CD4-positive, alpha-beta T cell (primary cell): ENCODE measurements around the gene NFKB1. TPM values are rescaled to one million over a fixed set of nuclear protein-coding genes. Genes with fewer than 3 reads are reported as not detected.

Source experiments
- ATAC-seq: fragments of 200-7000 bp; cut with Tn5 transposase; one replicate; pipeline ENCODE4 v1.10.0; 2022; ENCODE audit warnings: mild to moderate bottlenecking; ENCODE audit not compliant: poor library complexity
- CTCF ChIA-PET: fragments of 350-600 bp; sonication (Branson Sonifier 250); formaldehyde crosslinking; loops from one replicate; lab custom pipeline; 2021; ENCODE audit warnings: antibody characterized with exemption, inconsistent platforms; lab: Charles Lee
- POLR2A ChIA-PET: fragments of 350-600 bp; sonication (Branson Sonifier 250); formaldehyde crosslinking; loops from one replicate; lab custom pipeline; 2021; ENCODE audit warnings: antibody characterized with exemption, inconsistent platforms; lab: Charles Lee
- DNase-seq, 14 experiments: peaks; one replicate each; pipeline ENCODE4 v3.0.0-alpha.2; 2013 to 2020; ENCODE audit warnings: mixed read lengths in 2 of 14
- H3K27ac ChIP-seq, 2 donors: one replicate each; pipeline versions ENCODE4 v1.5.1 to v1.7.0; 2013; ENCODE audit warnings: low read length in 2 of 2, low read depth in 1 of 2, mild to moderate bottlenecking in 1 of 2
- H3K27me3 ChIP-seq, 2 experiments: 1 replicate in 1 of 2; 2 replicates in 1 of 2; pipeline versions ENCODE4 v1.6.1 to v1.7.0; 2013; ENCODE audit warnings: low read length in 2 of 2, control low read depth in 1 of 2, mild to moderate bottlenecking in 1 of 2, moderate library complexity in 1 of 2; ENCODE audit not compliant: insufficient read depth in 2 of 2, control insufficient read depth in 1 of 2
- H3K36me3 ChIP-seq: one replicate; pipeline ENCODE4 v1.6.1; 2013; ENCODE audit warnings: low read length, control low read depth; ENCODE audit not compliant: insufficient read depth
- H3K4me1 ChIP-seq: one replicate; pipeline ENCODE4 v1.6.1; 2013; ENCODE audit warnings: low read length, control low read depth; ENCODE audit not compliant: insufficient read depth
- H3K4me3 ChIP-seq: one replicate; pipeline ENCODE4 v1.5.1; 2013; ENCODE audit warnings: mild to moderate bottlenecking, low read length, moderate library complexity
- H3K9me3 ChIP-seq, 2 experiments: 1 replicate in 1 of 2; 2 replicates in 1 of 2; pipeline versions ENCODE4 v1.6.1 to v1.7.0; 2013; ENCODE audit warnings: low read length in 2 of 2, mild to moderate bottlenecking in 2 of 2, control low read depth in 1 of 2, moderate library complexity in 1 of 2; ENCODE audit not compliant: control insufficient read depth in 1 of 2, insufficient read depth in 1 of 2
- H3K27ac Mint-ChIP-seq: one replicate; pipeline ENCODE4 v1.8.0; 2020; ENCODE audit warnings: mixed read lengths
- H3K27me3 Mint-ChIP-seq: one replicate; pipeline ENCODE4 v1.8.0; 2021; ENCODE audit warnings: mixed read lengths
- H3K36me3 Mint-ChIP-seq: one replicate; pipeline ENCODE4 v1.8.0; 2021; ENCODE audit warnings: low read depth, mixed read lengths
- H3K4me1 Mint-ChIP-seq: one replicate; pipeline ENCODE4 v1.8.0; 2021; ENCODE audit warnings: low read depth, mixed read lengths
- H3K4me3 Mint-ChIP-seq: one replicate; pipeline ENCODE4 v1.8.0; 2020; ENCODE audit warnings: mild to moderate bottlenecking, mixed read lengths
- H3K9me3 Mint-ChIP-seq: one replicate; pipeline ENCODE4 v1.8.0; 2020; ENCODE audit warnings: mixed read lengths
- intact Hi-C, 2 experiments: fragments of 100-400 bp; cut with DNase I in 1 of 2; cut with micrococcal nuclease in 1 of 2; formaldehyde crosslinking; loops; one replicate each; pipeline versions ENCODE4 v1.15.1 to v1.9.0; 2023 to 2025; cut with DNase I, micrococcal nuclease
- total RNA-seq, 174 experiments: library from RNA in 2 of 174; stranded (reverse) in 2 of 174; gene quantifications; one replicate each; pipeline ENCODE4 v1.2.3 and lab custom pipeline; 2021 to 2026
- TF ChIP-seq, protein P1 (sequence below): fragments of 200-600 bp; IDR thresholded peaks from one replicate; pipeline ENCODE4 v1.8.0; 2022; ENCODE audit warnings: antibody characterized with exemption, mild to moderate bottlenecking

Gene NFKB1
- total RNA-seq, 2 experiments from 2014 or later: 134 TPM

DNA sequence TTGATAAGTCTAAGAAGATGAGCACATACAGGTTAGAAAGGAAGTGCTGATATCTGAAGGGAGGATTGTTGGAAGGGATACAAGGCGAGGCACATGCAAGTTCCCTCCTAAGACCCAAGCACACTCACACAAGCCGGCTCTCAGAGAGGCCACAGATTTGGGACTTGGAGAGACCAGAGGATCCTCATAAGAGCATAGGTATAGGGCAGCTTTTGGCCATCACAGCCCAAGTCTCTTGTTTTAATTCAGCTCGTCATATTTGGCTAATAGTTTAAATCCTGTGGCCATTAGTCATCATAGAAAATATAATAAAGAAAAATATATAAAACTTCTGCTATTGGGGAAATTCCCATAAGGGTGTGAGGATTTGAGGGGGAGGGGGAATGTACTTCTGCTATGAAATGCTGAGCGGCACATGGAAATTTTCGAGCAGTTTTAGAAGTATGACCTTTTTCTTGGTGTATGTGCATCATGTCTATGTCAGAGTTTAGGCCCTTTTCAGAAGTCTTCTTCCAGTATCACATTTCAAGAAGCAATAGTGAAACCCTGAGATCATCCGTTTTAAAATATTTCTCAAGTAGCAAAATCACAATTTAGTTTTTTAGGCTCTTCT, 97.7 kb downstream of the NFKB1 start:
- no peaks in the 10 kb centered on the region for H3K9me3 ChIP-seq
- Mint-ChIP-seq H3K27me3 (no peaks in the 10 kb centered on the region), H3K4me3 (peak overlapping the region; percentile 32), H3K9me3 (no peaks in the 10 kb centered on the region), H3K4me1 (peaks cover 76% of the 10 kb centered on the region), H3K36me3 (peaks cover 93% of the 10 kb centered on the region), H3K27ac (peak overlapping the region; percentile 82)
- POLR2A ChIA-PET: interaction anchor here (1.0 to 2.2 kb wide), 5 partner anchors 14 to 99 kb away, joined by 3 to 8 read pairs (median 4); partner anchors contain the start of gene NFKB1
- CTCF ChIA-PET: interaction anchor here (0.8 to 1.0 kb wide), 2 partner anchors 20 to 36 kb away, joined by 3 read pairs; no protein-coding TSS in a partner anchor
- H3K36me3 ChIP-seq: peaks cover 79% of the 10 kb centered on the region
- ATAC-seq: no peak
- peaks cover 34% of the 10 kb centered on the region for H3K4me1 ChIP-seq
- H3K27ac ChIP-seq: peak overlapping the region in 1 of 2 donors; percentile 63
- peak in 2 of 14 experiments; percentile 57 to 58 for DNase-seq
- no peak overlapping the region for H3K4me3 ChIP-seq
- TF ChIP-seq, protein P1, sequence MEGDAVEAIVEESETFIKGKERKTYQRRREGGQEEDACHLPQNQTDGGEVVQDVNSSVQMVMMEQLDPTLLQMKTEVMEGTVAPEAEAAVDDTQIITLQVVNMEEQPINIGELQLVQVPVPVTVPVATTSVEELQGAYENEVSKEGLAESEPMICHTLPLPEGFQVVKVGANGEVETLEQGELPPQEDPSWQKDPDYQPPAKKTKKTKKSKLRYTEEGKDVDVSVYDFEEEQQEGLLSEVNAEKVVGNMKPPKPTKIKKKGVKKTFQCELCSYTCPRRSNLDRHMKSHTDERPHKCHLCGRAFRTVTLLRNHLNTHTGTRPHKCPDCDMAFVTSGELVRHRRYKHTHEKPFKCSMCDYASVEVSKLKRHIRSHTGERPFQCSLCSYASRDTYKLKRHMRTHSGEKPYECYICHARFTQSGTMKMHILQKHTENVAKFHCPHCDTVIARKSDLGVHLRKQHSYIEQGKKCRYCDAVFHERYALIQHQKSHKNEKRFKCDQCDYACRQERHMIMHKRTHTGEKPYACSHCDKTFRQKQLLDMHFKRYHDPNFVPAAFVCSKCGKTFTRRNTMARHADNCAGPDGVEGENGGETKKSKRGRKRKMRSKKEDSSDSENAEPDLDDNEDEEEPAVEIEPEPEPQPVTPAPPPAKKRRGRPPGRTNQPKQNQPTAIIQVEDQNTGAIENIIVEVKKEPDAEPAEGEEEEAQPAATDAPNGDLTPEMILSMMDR: no peak
- intact Hi-C loops: loop anchor here in 1 of 2 experiments (1.0 to 5.0 kb wide), 4 partner anchors 14 to 77 kb away; no protein-coding TSS in a partner anchor
- no peaks in the 10 kb centered on the region for H3K27me3 ChIP-seq

- Mint-ChIP-seq H3K4me1 (peaks cover 70% of the 10 kb centered on the region), H3K27ac (peak overlapping the region; percentile 82), H3K27me3 (no peaks in the 10 kb centered on the region), H3K36me3 (peaks cover 93% of the 10 kb centered on the region), H3K4me3 (no peak overlapping the region), H3K9me3 (no peaks in the 10 kb centered on the region)
- Histone ChIP-seq H3K4me3 (no peak overlapping the region), H3K9me3 (no peaks in the 10 kb centered on the region), H3K36me3 (peaks cover 83% of the 10 kb centered on the region), H3K4me1 (peaks cover 32% of the 10 kb centered on the region), H3K27me3 (no peaks in the 10 kb centered on the region), H3K27ac (peak overlapping the region in 1 of 2 donors; percentile 63)
- ATAC-seq (no peak), DNase-seq (no peak)
- POLR2A ChIA-PET: interaction anchor here (1.8 to 2.2 kb wide), 2 partner anchors 13 to 98 kb away, joined by 6 to 8 read pairs; partner anchors contain the start of gene NFKB1
- intact Hi-C loops: loop anchor here in 1 of 2 experiments (5.0 kb wide), 3 partner anchors 37 to 77 kb away; no protein-coding TSS in a partner anchor
- TF ChIP-seq, protein P1: no peak
- CTCF ChIA-PET: interaction anchor here (0.8 to 1.0 kb wide), 2 partner anchors 20 to 37 kb away, joined by 3 read pairs; no protein-coding TSS in a partner anchor
Measured at GRCh38 chr4:102599455-102599854, 98.3 kb downstream of the NFKB1 start.

- no peak for DNase-seq
- Mint-ChIP-seq H3K27ac (no peak overlapping the region), H3K36me3 (peaks cover 93% of the 10 kb centered on the region), H3K27me3 (no peaks in the 10 kb centered on the region), H3K9me3 (no peaks in the 10 kb centered on the region), H3K4me3 (no peak overlapping the region), H3K4me1 (peaks cover 67% of the 10 kb centered on the region)
- CTCF ChIA-PET: interaction anchor here (0.8 to 1.0 kb wide), 2 partner anchors 21 to 37 kb away, joined by 3 read pairs; no protein-coding TSS in a partner anchor
- Histone ChIP-seq H3K27ac (no peak overlapping the region), H3K4me1 (peaks cover 30% of the 10 kb centered on the region), H3K36me3 (peaks cover 83% of the 10 kb centered on the region), H3K27me3 (no peaks in the 10 kb centered on the region), H3K9me3 (no peaks in the 10 kb centered on the region), H3K4me3 (no peak overlapping the region)
- no peak for ATAC-seq
- POLR2A ChIA-PET: no interaction called here
- TF ChIP-seq, protein P1: no peak
- intact Hi-C loops: loop anchor here in 1 of 2 experiments (5.0 kb wide), 3 partner anchors 38 to 78 kb away; no protein-coding TSS in a partner anchor
Measured at GRCh38 chr4:102599886-102600285, 98.7 kb downstream of the NFKB1 start.
